ENCODE measurements around the gene HLA-DOB.

GRCh38 chr6:32790306-32790705, 26.5 kb downstream of the HLA-DOB start:
- TF ChIP-seq, protein P1, sequence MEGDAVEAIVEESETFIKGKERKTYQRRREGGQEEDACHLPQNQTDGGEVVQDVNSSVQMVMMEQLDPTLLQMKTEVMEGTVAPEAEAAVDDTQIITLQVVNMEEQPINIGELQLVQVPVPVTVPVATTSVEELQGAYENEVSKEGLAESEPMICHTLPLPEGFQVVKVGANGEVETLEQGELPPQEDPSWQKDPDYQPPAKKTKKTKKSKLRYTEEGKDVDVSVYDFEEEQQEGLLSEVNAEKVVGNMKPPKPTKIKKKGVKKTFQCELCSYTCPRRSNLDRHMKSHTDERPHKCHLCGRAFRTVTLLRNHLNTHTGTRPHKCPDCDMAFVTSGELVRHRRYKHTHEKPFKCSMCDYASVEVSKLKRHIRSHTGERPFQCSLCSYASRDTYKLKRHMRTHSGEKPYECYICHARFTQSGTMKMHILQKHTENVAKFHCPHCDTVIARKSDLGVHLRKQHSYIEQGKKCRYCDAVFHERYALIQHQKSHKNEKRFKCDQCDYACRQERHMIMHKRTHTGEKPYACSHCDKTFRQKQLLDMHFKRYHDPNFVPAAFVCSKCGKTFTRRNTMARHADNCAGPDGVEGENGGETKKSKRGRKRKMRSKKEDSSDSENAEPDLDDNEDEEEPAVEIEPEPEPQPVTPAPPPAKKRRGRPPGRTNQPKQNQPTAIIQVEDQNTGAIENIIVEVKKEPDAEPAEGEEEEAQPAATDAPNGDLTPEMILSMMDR (IDR thresholded peaks at IDR 0.05): no peak
- no peak for TF ChIP-seq ZFX (IDR thresholded peaks at IDR 0.05; ENCODE audit: borderline replicate concordance)
